Measurements from ENCODE around the gene MGARP.
"Not testable (repeated sequence)": the region's sequence is repeated elsewhere in the genome, so short reads cannot be mapped to it uniquely, and the experiment has no call there.

Gene MGARP

DNA sequence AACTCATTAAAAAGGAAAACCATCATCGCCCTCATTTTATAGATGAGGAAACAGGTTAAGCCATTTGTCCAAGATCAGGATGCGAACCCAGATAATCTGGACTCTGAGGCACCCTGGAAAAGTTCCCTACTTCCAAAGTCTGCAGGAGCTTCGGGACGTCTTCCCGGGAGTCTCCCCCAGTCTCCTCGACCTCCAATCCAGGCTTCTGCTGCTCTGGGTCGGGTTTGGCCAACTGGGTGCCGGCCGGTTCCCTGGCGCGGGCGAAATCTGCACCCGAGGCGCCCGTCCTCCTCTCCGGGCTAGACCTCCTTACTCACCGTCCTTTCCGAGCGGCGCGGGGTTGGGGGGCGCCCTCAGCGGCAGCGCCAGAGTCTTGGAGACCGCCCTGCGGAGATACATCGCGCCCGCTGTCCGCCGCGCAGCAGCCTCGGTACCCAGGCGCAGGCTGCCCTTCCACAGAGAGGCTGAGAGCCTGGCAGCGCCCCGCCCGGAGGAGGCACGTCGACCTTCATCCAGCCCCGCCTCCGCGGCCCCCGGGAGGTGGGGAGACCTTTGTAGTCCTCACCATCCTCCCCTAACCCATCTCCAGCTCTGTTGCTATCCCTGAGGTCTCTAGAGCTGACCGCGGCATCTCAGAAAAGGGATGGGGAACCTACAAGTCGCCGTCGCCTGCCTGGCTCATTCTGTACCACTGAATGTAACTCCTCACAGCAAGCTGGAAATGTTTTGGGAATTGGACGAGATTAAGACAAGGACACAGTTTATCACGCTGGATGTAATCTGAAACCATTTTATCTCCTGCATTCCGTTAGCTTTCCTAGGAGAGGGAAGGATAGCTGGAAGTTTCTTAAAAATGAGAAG lies at the start of gene MGARP:
Gene MGARP, minus strand, starts transcription at position 466 of the 861 bp plus-strand sequence. Its CDS starts 67 bp downstream, at position 399.
- no peak for DNase-seq

DNA sequence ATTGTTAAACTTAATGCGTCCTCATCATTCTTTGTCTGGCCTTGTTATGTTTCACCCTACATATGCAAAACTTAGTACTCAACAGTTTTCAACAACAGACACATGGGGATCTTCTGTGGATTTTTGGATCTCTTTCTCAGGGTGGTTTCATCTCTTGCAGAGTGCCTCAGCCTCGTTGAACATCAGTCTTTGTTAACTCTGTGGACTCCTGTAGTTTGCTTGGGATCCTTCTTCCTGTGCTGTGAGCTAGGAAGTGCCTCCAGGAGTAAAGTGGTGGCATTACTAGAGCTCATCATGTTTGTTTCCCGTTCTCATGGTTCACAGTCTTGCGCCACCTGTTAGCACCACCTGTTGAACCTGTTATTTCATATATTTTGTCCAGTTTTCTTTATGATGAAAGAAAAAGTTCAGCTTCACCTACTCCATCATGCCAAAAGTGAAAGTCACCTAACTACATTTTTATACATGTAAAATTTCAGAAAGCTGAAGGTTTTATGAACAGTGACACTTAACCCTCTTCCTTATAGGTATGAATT lies 49.7 kb upstream of the MGARP start:
- DNase-seq: no peak

DNA sequence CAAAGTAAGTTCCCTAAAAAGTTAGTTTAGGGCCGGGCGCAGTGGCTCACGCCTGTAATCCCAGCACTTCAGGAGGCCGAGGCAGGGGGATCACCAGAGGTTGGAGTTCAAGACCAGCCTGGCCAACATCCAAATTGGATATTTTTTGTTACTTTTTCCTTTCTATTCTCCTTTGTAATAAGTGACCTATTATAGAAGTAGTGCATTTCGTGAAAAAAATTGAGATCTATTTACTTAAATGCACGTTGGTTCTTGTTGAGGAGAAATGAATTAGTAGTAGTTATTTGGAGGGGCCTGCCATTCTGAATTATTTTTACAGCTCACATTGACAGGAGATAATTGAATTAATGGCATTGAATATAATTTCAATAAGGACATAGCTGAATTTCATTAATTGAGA lies 44.6 kb upstream of the MGARP start:
- no peak for DNase-seq

DNA sequence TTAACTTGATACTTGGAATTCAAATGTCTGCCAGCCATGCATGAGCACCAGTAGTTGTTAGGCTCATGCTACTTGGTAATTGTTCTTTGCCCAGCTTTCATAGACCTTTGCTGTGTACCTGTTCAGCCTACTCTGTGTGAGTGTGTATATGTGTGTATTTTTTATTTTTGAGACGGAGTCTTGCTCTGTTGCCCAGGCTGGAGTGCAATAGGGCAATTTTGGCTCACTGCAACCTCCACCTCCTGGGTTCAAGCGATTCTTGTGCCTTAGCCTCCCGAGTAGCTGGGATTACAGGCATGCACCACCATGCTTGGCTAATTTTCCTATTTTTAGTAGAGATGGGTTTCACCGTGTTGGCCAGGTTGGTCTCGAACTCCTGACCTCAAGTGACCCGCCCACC lies 42.5 kb upstream of the MGARP start:
- DNase-seq: not testable (repeated sequence)

DNA sequence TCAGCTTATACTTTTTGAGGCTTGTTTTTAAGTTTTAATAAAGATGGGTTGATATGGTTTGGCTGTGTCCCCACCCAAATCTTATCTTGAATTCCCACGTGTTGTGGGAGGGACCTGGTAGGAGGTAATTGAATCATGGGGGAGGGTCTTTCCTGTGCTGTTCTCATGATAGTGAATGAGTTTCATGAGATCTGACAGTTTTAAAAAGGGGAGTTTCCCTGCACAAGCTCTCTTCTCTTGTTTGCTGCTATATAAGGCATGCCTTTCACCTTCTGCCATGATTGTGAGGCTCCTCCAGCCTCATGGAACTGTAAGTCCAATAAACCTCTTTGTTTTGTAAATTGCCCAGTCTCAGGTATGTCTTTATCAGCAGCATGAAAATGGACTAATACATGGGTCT lies 42.0 kb upstream of the MGARP start:
- DNase-seq: not testable (repeated sequence)

DNA sequence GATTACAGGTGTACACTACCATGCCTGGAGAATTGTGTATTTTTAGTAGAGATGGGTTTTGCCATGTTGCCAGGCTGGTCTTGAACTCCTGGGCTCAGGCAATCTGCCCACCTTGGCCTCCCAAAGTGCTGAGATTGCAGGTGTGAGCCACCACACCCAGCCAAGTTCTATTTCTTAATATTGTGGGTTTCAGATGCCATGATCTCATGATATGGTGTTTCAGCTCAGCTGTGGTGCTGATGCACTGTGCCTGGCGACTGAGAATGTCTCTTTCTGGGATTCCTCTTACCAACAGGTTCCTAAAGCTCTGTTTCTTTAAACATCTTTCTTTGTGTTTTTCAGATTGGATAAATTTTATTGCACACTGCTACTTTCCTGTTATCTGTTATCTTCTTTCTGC lies 39.5 kb upstream of the MGARP start:
- DNase-seq: no peak

DNA sequence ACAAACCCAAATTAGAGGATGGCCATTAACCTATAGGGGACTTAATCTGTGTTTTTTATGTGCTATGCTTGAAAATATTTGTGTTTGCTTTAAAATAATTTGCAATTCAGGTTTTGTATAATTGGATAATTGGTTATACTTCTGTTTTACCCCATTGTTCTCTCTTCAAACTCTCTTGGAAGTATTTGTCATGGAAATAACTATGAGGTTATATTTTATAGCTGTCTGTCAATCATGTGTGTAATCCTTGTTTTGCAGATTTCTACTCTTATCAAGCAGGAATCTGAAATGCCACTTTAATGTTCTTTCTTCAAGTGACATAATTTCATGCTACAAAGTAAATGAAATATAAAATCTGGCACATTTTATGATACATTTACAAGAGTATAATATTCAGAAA lies 37.6 kb upstream of the MGARP start:
- no peak for DNase-seq

DNA sequence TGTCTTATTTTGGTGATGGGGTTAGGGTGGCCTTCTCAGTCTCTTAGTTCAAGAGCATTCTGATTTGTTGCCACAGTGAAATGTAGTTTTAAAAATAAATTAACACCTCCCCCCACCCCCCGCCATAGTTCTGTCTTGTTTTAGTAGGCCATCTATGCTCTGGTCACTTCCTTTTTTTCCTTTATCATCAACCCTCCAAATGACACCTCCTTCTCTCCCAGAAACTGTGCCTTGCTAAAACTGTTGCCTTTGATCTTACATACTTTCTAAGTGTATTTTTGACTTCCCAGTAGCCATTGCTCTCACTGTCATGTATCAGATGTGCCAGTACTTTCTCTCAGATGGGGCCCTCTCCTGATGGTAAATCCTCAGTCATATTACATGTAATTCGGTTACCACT lies 36.7 kb upstream of the MGARP start:
- DNase-seq: no peak

DNA sequence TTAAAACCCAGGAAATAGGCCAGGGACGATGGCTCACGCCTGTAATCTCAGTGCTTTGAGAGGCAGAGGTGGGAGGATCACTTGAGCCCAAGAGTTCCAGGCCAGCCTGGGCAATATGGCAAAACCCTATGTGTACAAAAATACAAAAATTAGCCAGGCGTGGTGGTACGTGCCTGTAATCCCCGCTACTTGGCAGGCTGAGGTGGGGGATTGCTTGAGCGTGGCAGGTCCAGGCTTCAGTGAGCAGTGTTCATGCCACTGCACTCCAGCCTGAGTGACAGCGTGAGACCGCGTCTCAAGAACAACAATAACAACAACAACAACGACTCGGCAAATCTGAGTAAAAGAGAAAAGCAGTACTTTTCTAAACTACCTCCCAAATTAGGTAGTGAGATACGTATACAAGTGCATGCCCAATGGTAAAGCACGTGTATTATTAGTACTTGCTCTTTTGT lies 35.2 kb upstream of the MGARP start:
- DNase-seq: peak; percentile 32

DNA sequence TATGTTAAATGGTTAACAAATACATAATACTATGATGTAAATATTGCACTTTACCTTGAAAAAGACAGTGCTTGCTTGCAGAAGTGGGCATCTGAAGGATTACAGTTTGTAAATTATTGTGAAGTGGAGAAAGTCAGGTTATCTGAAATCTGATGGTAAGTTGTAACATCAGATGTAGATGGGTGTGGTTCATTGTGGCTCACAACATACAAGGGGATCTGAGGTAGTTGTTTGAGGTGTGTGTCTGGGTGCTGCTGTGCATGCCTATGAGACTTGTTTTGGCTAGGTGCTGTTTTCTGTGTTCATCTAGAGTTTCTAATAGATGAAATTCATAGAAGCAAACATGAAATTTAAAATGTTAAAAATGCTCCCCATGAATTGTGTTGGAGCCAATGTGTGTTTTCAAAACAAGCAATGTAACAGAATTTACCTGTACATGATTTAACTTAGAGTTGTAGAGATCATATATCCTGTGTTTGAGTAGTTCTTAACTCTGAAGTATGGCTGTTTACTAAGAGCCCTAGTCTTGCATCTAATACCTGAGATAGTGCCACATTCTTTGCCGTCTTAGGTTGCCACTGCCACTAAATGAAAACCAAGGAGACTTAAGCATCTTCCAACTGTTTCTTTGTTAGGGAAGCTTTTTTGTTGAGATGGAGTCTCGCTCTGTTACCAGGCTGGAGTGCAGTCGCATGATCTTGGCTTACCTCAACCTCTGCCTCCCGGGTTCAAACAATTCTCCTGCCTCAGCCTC lies 34.2 kb upstream of the MGARP start:
- DNase-seq: no peak

DNA sequence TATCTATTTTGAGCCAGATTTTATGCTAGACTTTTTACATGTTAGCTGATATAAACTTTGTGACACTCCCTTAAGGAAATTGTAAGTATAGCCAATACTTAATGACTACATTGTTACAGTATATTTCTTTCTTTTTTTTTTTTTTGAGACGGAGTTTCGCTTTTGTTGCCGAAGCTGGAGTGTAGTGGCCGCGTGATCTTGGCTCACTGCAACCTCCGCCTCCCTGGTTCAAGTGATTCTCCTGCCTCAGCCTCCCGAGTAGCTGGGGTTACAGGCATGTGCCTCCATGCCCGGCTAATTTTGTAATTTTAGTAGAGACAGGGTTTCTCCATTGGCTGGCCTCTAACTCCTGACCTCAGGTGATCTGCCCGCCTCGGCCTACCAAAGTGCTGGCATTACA lies 33.4 kb upstream of the MGARP start:
- DNase-seq: not testable (repeated sequence)

DNA sequence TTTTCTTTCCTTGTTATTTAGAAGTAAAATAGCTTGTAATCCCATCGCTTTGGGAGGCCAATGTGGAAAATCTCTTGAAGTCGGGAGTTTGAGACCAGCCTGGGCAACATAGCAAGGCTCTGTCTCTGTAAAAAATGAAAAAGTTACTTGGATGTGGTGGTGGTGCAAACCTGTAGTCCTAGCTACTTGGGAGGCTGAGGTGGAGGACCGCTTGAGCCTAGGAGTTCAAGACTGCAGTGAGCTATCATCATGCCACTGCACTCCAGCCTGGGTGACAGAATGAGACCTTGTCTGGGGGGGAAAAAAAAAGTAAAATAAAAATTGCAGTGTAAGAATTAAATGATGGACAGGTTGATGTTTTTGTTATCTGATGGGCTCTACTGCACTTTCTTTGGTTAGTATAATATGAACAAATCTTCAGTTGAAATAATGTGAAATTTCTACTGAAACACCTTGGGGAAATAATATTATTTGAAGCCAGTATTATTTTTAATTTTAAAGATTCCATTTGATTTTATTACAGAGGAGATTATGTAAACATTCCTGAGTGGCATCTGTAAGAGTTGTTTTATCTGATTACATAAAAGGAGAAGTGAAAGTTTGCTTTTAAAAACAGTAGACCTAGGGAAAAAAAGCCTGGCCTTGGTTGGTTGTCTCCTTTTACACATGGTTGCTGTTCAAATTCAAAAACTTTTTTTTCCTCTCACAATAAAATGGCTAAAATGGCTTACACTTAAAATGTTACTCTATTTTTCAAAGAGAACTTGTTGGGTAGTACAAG lies 32.7 kb upstream of the MGARP start:
- no peak for DNase-seq

DNA sequence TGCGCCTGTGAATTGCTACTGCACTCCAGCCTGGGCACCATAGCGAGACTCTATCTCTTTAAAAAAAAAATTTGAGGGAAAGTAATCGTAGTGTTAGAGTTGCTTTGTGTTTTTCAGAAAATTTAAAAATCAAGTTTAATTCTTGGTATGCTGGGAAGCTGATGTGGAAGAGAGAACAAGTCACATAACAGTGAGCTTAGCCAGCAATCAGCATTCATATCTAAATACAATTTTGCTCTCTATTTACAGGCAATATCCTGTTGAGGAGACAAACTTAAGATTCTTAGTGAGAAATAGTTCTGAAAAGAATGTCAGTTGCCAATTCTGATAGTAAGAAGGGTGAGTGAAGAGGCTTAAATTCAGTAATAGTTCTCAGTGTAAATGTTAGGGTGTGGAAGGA lies 31.9 kb upstream of the MGARP start:
- no peak for DNase-seq

DNA sequence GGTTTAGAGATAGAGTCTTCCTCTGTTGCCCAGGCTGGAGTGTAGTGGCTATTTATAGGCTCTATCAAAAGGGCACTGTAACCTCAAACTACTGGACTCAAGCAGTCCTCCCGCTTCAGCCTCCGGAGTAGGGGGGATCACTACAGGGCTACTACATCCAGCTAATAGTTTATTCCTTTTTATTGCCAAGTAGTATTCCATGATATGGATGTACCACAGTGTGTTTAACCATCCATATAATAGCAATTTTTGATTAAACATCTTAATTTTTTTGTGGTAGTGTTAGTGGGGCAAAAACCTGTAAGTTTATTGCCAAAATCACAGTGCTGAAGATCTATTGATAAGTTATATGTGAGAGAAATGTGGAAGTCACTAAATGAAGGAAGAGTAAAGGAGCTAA lies 24.9 kb upstream of the MGARP start:
- DNase-seq: no peak

DNA sequence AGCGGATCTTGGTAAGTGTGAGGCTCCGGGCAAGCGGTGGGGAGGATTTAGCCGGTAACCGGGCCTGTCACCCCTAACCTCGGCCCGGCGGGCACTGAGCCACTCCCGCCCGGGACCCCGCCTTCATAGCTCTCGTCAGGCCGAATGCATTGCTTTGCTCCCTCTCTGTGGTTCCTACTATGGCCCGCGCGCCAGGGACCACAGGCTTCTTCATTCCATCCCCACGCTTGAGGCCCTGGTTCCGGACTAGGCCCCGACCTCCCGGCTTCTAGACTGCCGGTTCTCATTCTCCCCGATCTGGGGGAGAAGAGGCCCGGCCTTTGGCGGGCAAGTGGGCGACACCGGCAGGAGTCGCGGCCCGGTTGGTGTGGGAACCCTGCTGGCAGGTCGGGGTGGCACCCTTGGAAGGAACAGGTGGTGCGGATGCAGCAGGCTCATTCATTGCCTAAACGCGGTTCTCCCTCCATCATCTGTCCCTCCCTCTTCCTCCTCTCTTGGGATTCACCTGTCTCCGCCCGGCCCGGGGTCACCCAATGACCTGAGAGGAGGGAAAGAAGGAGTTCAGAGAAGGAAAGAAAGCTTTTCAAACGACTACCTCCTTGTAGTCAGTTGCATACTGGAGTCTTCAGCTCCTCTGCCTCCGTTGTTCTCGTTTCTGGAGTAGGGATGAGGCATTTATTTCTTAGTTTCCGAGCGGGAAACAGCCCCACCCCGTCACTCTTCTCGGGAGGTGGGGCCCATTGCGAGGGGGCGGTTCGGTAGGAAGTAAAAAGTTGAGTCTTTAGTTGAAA lies 22.0 kb upstream of the MGARP start, which contains the start of gene NDUFC1:
Gene NDUFC1, minus strand, starts transcription at position 657 of the 791 bp plus-strand sequence. CDS start 6,679 bp downstream, outside the sequence.
- DNase-seq: peak; percentile 66

DNA sequence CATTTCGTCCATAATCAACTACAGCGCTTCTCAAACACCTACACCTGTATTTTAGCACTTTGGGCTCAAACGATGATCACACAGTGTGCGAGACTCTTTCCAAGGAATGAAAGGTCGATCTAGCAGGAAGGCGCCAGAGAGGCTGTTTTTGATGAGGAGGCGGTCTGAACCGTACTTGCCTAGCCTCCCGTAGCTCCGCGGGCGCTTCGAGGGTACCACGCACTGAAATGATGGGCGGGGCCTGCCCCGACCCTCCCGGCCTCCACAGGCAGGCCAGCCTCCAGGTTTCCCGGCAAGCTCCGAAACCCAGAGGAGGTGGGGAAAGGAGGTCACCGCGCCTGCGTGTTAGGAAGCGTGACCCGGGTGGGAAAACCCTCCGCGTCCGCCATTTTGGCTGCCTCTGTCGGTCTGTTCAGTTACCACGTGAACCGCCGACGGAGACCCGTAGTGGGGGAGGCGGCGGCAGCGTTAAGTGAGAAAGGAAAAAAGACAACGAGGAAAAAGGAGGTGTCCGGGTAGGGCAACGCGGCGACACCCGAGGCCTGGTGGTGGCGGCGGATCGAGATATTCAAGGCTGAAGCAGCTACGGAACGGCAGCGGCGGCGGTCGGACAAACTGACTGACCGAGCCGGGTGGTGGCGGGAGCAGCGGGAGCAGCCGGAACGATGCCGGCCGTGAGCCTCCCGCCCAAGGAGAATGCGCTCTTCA lies 21.2 kb upstream of the MGARP start, which contains the start of gene NAA15:
Gene NAA15, plus strand, starts transcription at position 393 of the 708 bp plus-strand sequence. Its CDS starts 273 bp downstream, at position 666.
- DNase-seq: peak; percentile 98

DNA sequence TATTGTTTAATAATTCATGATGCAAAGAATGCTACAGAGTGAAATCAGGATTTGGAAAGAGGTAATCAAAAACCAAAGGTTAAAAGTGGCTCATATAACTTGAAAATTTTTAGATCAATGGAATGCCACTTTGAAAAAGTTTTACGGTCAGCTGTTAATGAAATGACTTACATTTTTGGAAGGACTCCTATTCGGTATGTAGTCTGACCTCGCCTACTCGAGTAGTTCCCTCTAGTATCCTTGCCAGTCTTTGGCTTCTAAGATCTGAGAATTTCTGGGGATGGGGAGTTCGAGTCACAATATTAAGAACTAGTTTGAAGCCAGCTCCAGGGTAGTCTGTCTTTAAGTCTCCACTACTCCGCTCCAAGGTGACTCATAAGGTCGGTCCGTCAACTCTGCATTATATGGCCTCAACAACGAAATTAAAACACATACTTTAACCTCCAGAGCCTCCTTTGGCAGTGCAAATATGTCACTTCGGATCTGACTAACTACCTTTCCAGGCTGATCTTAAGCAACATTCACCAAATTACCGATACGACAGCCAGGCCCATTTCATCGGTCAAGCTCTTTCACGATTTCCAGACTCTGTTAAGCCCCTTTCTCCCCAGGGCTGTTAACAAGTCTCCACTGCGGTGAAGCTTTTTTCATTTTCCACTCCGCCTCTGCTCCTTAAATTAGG lies 20.5 kb upstream of the MGARP start:
- DNase-seq: no peak

DNA sequence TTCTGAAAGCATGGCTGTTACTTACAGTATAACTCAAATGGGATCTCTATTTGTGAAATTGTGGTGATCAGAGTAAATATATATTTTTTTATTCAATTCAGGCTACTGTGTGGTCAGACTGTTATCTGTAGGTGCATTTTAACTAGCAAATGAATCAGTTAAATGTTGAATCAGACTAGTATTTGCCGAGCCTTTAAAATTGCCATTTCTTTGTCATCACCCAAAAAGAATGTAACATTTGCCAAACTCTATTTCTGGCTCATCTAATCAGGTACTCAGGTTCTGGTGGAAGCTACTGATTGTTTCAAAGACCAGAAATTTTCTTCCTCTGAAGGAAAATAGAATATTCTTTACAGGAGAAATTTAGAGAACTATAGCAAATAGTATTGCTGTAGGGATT lies 19.5 kb upstream of the MGARP start:
- no peak for DNase-seq

DNA sequence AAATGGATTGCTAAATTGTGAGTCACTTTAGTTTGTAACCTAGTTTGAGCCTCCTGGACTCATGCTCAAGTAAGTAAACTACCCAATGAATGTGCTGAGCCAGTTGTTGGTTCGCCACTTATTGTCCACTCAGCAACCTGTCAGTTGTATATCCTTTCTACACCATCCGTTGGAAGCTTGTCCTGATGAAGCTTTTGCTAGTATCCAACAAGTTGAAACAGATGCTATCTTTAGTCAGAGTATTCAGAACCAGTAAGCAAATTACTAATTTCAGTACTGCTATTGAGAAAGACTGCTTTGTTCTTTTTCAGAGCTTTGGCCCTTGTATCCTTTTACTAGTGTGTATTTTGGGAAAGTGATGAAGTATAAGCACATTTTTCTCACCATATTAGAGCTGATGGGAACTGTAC lies 17.0 kb upstream of the MGARP start:
- no peak for DNase-seq

DNA sequence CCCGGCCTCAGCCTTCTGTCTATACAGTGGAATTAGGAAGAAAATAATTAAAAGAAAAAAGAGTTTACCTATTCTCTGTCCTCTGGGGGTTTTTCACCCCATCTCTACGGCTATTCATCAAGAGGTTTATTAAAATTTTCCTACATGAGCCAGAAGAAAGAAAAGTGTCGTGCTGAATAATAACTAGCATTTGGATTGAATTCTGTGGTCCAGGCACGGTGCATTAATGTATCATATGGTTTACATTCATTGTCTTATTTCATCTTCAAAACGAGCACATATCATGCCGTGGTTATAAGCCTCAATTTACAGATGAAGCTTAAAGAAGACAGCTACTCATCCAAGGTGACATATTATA lies 15.9 kb upstream of the MGARP start:
- DNase-seq: no peak
